PC-3 (cell line): ENCODE data around the gene MSH4. TPM values are rescaled to one million over a fixed set of nuclear protein-coding genes. Genes with fewer than 3 reads are reported as not detected.
"Not testable (repeated sequence)": the region's sequence is repeated elsewhere in the genome, so short reads cannot be mapped to it uniquely, and the experiment has no call there.

Experiments used
- ATAC-seq: fragments of 200-7000 bp; cut with Tn5 transposase; 2 replicates; pipeline ENCODE4 v1.9.1; 2020; ENCODE audit warnings: mild to moderate bottlenecking, moderate library complexity
- Bru-seq: library from RNA; stranded (reverse); fragments of 400-500 nt; gene quantifications from one replicate; lab custom pipeline; 2021; lab: Mats Ljungman, UMichigan
- BruChase-seq, 2 experiments: library from RNA; stranded (reverse); fragments of 400-500 nt; gene quantifications; one replicate each; lab custom pipeline; 2021; lab: Mats Ljungman, UMichigan
- BruUV-seq: library from RNA; stranded (reverse); fragments of 400-500 nt; replicated peaks from 2 replicates; lab custom pipeline; 2021; lab: Mats Ljungman, UMichigan
- CTCF ChIA-PET: fragments of 300-600 bp; sonication (Branson Sonifier 250); formaldehyde crosslinking; loops from one replicate; lab custom pipeline; 2022; ENCODE audit warnings: antibody characterized with exemption; lab: Charles Lee
- POLR2A ChIA-PET: fragments of 300-600 bp; sonication (Branson Sonifier 250); formaldehyde crosslinking; loops from one replicate; lab custom pipeline; 2022; ENCODE audit warnings: antibody characterized with exemption; ENCODE audit not compliant: unreplicated experiment; lab: Charles Lee
- DNase-seq: peaks from one replicate; pipeline ENCODE4 v3.0.0-alpha.2; 2015
- H2AFZ ChIP-seq: fragments of 300-600 bp; sonication (generic); 2 replicates; pipeline ENCODE4 v1.6.0; 2016; ENCODE audit warnings: antibody characterized with exemption, low read length
- H3F3A ChIP-seq: fragments of 300-600 bp; sonication (generic); one replicate; pipeline ENCODE4 v1.6.0; 2017; ENCODE audit warnings: antibody characterized with exemption, low read length, control low read depth, mild to moderate bottlenecking; ENCODE audit not compliant: unreplicated experiment
- H3K27ac ChIP-seq: fragments of 300-600 bp; sonication (generic); 2 replicates; pipeline ENCODE4 v1.5.1; 2016; ENCODE audit warnings: mild to moderate bottlenecking, low read length
- H3K27me3 ChIP-seq: fragments of 300-600 bp; sonication (generic); 2 replicates; pipeline ENCODE4 v1.6.1; 2016; ENCODE audit warnings: low read length, mixed read lengths
- H3K36me3 ChIP-seq: fragments of 300-600 bp; sonication (generic); 2 replicates; pipeline ENCODE4 v1.6.1; 2016; ENCODE audit warnings: low read depth, mixed run types, low read length, mixed read lengths
- H3K4me1 ChIP-seq: fragments of 300-600 bp; sonication (generic); 2 replicates; pipeline ENCODE4 v1.5.1; 2016; ENCODE audit warnings: low read length; ENCODE audit not compliant: insufficient read depth
- H3K4me2 ChIP-seq: fragments of 300-600 bp; sonication (generic); 2 replicates; pipeline ENCODE4 v1.6.0; 2016; ENCODE audit warnings: low read length
- H3K4me3 ChIP-seq: fragments of 300-600 bp; sonication (generic); 2 replicates; pipeline ENCODE4 v1.5.1; 2016; ENCODE audit warnings: mild to moderate bottlenecking, low read length, mixed read lengths
- H3K79me2 ChIP-seq: fragments of 300-600 bp; sonication (generic); 2 replicates; pipeline ENCODE4 v1.6.1; 2017; ENCODE audit warnings: low read length, mixed read lengths
- H3K9ac ChIP-seq: fragments of 300-600 bp; sonication (generic); 2 replicates; pipeline ENCODE4 v1.6.0; 2016; ENCODE audit warnings: mild to moderate bottlenecking, low read length
- H3K9me2 ChIP-seq: fragments of 300-600 bp; sonication (generic); replicated peaks from 2 replicates; pipeline ENCODE4 v1.6.1; 2016; ENCODE audit warnings: mixed run types, low read length, mixed read lengths
- H3K9me3 ChIP-seq: fragments of 300-600 bp; sonication (generic); 2 replicates; pipeline ENCODE4 v1.6.1; 2016; ENCODE audit warnings: low read length, mixed read lengths
- H4K20me1 ChIP-seq: fragments of 300-600 bp; sonication (generic); 2 replicates; pipeline ENCODE4 v1.6.1; 2016; ENCODE audit warnings: low read length, mixed read lengths
- CTCF ChIP-seq: fragments of 300-600 bp; sonication (generic); conservative IDR thresholded peaks from 2 replicates; pipeline ENCODE4 v1.5.1; 2017; ENCODE audit warnings: antibody characterized with exemption, low read depth, mild to moderate bottlenecking, low read length
- EZH2 ChIP-seq: fragments of 300-600 bp; sonication (generic); IDR thresholded peaks from one replicate; pipeline ENCODE4 v1.6.1; 2017; ENCODE audit warnings: antibody characterized with exemption, mild to moderate bottlenecking, low read length; ENCODE audit not compliant: unreplicated experiment
- EZH2phosphoT487 ChIP-seq: fragments of 300-600 bp; sonication (generic); IDR thresholded peaks from 2 replicates; pipeline ENCODE4 v1.6.1; 2018; ENCODE audit warnings: mild to moderate bottlenecking, antibody characterized with exemption, low read length, borderline replicate concordance
- intact Hi-C: fragments of 100-400 bp; cut with micrococcal nuclease; formaldehyde crosslinking; loops from 2 replicates; pipeline ENCODE4 v1.9.0; 2023
- long read RNA-seq: library from polyadenylated mRNA; unstranded; transcript quantifications from one replicate; pipeline ENCODE4 v2.0.0, GENCODE V29; 2021; ENCODE audit not compliant: unreplicated experiment
- total RNA-seq: library from RNA; depleted of rRNA; stranded (reverse); fragments of >200 nt; gene quantifications from 2 replicates; pipeline ENCODE4 v1.2.3, GENCODE V29; 2014; rRNA removed

The MSH4 gene
- 0.17 TPM in 1 of 2 replicates, not detected in the other for total RNA-seq
- Bru-seq, nascent RNA: percentile 29 among the genes with signal in this experiment
- BruChase-seq, experiment 1, labeled RNA remaining after a 6-hour chase: percentile 38 among the genes with signal in this experiment
- percentile 36 among the genes with signal in this experiment for BruChase-seq, experiment 2, labeled RNA remaining after a 2-hour chase
- long read RNA-seq: 0 reads

- H3F3A ChIP-seq: peaks cover 15% of the 10 kb centered on the region
- intact Hi-C loops: no loop called here
- DNase-seq (no peak), ATAC-seq (peak; percentile 40)
- H3K27ac ChIP-seq: no peak within 1 kb of the TSS
- no peak within 1 kb of the TSS for H3K4me2 ChIP-seq
- peaks cover 12% of the 10 kb centered on the region for H3K79me2 ChIP-seq
- H3K4me3 ChIP-seq: no peak within 1 kb of the TSS
- no peak within 1 kb of the TSS for H2AFZ ChIP-seq
- ChIA-PET POLR2A (no interaction called here), CTCF (no interaction called here)
- peaks cover 3% of the 10 kb centered on the region; the same call in 1 of the 2 replicates for H3K4me1 ChIP-seq
- peaks cover 30% of the 10 kb centered on the region for H4K20me1 ChIP-seq
- H3K27me3 ChIP-seq: no peaks in the 10 kb centered on the region
- no peaks in the 10 kb centered on the region for H3K9me2 ChIP-seq
- H3K9me3 ChIP-seq: no peaks in the 10 kb centered on the region
- BruUV-seq: TSS peak; percentile 3
- peaks cover 41% of the 10 kb centered on the region for H3K36me3 ChIP-seq
- TF ChIP-seq CTCF: no peak
- no peak for TF ChIP-seq EZH2
- TF ChIP-seq EZH2phosphoT487: no peak
- no peak within 1 kb of the TSS for H3K9ac ChIP-seq
Measured at GRCh38 chr1:75796376-75797272, at the start of gene MSH4. Gene MSH4 (plus strand): TSS chr1:75796882. CDS start chr1:75796986, 104 bp downstream.

GRCh38 chr1:75757210-75757609 is 39.5 kb upstream of the MSH4 start:
- intact Hi-C loops, H2AFZ ChIP-seq, ATAC-seq, POLR2A ChIA-PET, H3F3A ChIP-seq, H3K27ac ChIP-seq, CTCF ChIA-PET, H3K79me2 ChIP-seq, H3K4me3 ChIP-seq, H3K9ac ChIP-seq, H4K20me1 ChIP-seq, H3K4me1 ChIP-seq, DNase-seq, H3K9me2 ChIP-seq, H3K9me3 ChIP-seq, H3K27me3 ChIP-seq, BruUV-seq, H3K4me2 ChIP-seq, H3K36me3 ChIP-seq: not testable (repeated sequence)

GRCh38 chr1:75758543-75758942 is 38.1 kb upstream of the MSH4 start:
- H3K9me3 ChIP-seq, H3K27ac ChIP-seq, BruUV-seq, H3K9ac ChIP-seq, DNase-seq, H3K4me3 ChIP-seq, H3K36me3 ChIP-seq, POLR2A ChIA-PET, H3K4me2 ChIP-seq, H3K79me2 ChIP-seq, H3F3A ChIP-seq, H3K27me3 ChIP-seq, H3K4me1 ChIP-seq, H2AFZ ChIP-seq, H3K9me2 ChIP-seq, intact Hi-C loops, ATAC-seq, H4K20me1 ChIP-seq, CTCF ChIA-PET: not testable (repeated sequence)
